Tibial artery (tissue), 4 donors: ENCODE results near the gene CIITA.

Source experiments
- DNase-seq, 2 donors: peaks; one replicate each; pipeline ENCODE4 v3.0.0-alpha.2; 2019
- H3K27ac ChIP-seq, 2 donors: fragments of 200-600 bp; sonication (generic) in 1 of 2; 1 replicate in 1 of 2; 2 replicates in 1 of 2; pipeline ENCODE4 v1.5.1; 2018 to 2019; ENCODE audit warnings: mild to moderate bottlenecking in 1 of 2
- H3K27me3 ChIP-seq, 2 donors: fragments of 200-600 bp; sonication (generic) in 1 of 2; one replicate each; pipeline versions ENCODE4 v1.5.1 to v1.6.0; 2016 to 2019
- H3K36me3 ChIP-seq, 3 donors: fragments of 200-600 bp; sonication (generic) in 2 of 3; one replicate each; pipeline ENCODE4 v1.5.1; 2016 to 2019; ENCODE audit warnings: mild to moderate bottlenecking in 2 of 3
- H3K4me1 ChIP-seq, 4 donors: fragments of 200-600 bp; sonication (generic) in 2 of 4; 1 replicate in 3 of 4; 2 replicates in 1 of 4; pipeline ENCODE4 v1.5.1; 2016 to 2019
- H3K4me3 ChIP-seq, 2 donors: fragments of 200-600 bp; sonication (generic) in 1 of 2; 1 replicate in 1 of 2; 2 replicates in 1 of 2; pipeline ENCODE4 v1.5.1; 2018 to 2019; ENCODE audit warnings: mild to moderate bottlenecking in 2 of 2
- H3K9me3 ChIP-seq, 3 donors: fragments of 200-600 bp; sonication (generic) in 1 of 3; one replicate each; pipeline ENCODE4 v1.5.1; 2016 to 2019
- intact Hi-C: fragments of 100-400 bp; cut with DNase I; formaldehyde crosslinking; loops from one replicate; pipeline ENCODE4 v1.15.0; 2023; ENCODE audit warnings: low total_unique reads
- TF ChIP-seq, protein P1 (sequence below), 2 experiments: fragments of 200-600 bp in 1 of 2; fragments of 450-650 bp in 1 of 2; IDR thresholded peaks; one replicate each; pipeline ENCODE4 v1.5.1; 2017 to 2019; ENCODE audit warnings: antibody characterized with exemption in 2 of 2, mild to moderate bottlenecking in 1 of 2, moderate library complexity in 1 of 2

CIITA gene

DNA sequence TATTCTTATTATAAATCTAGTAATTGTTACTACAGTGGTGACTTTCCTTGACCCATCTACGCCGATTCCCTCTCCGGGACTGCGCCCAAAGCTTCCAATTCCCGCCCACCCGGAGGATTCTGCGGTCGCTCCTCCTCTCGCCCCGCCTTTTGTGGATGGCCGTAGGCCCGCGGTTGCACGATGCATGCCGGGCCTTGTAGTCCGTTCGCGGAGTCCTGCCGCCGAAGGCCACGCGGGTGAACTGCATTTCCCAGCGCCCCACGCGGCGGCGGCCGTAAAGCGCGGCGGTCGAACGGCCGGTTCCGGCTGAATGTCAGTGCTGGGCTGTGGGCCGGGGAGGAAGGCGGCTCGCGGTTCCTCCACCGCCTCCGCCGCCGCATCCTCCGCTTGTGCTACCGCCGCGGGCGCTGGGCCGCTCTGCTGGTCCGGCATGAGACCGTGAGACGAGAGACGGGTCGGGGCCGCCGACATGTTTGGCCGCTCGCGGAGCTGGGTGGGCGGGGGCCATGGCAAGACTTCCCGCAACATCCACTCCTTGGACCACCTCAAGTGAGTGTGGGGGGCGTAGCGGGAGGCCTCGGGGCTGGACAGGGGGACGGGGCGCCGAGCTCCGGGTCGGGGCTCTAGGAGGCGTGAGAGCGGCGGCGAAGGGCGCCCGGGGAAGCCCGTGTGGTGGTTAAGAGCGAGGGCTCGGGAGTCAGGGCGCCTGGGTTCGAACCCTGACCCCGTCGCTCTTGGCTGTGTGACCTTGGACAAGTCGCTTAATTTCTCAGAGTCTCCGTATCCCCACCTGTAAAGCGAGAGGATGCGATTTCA, 67.5 kb downstream of the CIITA start, which contains the start of gene CLEC16A:
Gene CLEC16A, plus strand, starts transcription at position 316 of the 816 bp plus-strand sequence. Its CDS starts 154 bp downstream, at position 470.
- Histone ChIP-seq H3K27ac (peak within 1 kb of the TSS; percentile 87 to 90), H3K36me3 (no peaks in the 10 kb centered on the region), H3K27me3 (no peaks in the 10 kb centered on the region), H3K4me3 (peak within 1 kb of the TSS; percentile 92 to 99), H3K4me1 (peaks cover 0 to 76% (median 61%) of the 10 kb centered on the region in 4 donors), H3K9me3 (no peaks in the 10 kb centered on the region)
- DNase-seq: peak; percentile 97 to 99
- TF ChIP-seq, protein P1, sequence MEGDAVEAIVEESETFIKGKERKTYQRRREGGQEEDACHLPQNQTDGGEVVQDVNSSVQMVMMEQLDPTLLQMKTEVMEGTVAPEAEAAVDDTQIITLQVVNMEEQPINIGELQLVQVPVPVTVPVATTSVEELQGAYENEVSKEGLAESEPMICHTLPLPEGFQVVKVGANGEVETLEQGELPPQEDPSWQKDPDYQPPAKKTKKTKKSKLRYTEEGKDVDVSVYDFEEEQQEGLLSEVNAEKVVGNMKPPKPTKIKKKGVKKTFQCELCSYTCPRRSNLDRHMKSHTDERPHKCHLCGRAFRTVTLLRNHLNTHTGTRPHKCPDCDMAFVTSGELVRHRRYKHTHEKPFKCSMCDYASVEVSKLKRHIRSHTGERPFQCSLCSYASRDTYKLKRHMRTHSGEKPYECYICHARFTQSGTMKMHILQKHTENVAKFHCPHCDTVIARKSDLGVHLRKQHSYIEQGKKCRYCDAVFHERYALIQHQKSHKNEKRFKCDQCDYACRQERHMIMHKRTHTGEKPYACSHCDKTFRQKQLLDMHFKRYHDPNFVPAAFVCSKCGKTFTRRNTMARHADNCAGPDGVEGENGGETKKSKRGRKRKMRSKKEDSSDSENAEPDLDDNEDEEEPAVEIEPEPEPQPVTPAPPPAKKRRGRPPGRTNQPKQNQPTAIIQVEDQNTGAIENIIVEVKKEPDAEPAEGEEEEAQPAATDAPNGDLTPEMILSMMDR (IDR thresholded peaks at IDR 0.05): peak in 1 of 2 experiments; percentile 37
- intact Hi-C loops: no loop called here

DNA sequence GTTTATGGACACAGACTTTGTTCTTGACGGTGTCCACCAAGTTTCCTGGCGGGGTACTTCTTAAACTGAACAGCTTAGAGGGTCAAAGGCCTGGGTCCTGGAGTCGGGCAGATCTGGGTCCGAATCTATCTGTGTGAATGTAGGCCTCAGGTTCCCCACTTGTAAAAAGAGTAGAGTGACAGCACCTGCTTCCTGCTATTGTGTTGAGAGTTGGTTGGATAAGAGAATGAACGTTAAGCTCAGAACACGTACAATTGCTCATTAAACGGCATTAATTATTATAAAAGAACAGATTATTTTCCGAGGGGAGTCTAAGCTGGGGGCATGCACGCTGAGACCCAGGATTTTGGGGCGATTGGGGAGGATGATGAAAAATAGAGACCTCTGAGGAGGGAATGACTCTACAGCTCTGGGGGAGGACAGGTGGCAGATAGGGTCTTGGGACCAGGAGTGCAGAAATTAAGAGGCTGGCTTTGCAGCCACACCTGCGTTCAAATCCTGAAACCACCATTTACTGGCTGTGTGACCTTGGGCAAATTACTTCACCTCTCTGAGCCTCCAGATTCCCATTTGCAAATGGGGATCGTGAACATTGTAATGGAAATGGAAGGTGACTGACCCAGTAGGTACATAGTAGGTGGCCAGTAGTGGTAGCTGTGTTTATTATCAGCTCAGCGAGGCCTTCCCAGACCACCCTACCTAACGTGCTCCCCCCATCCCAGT, 68.2 kb downstream of the CIITA start:
- H3K27me3 ChIP-seq: no peaks in the 10 kb centered on the region
- intact Hi-C loops: no loop called here

DNA sequence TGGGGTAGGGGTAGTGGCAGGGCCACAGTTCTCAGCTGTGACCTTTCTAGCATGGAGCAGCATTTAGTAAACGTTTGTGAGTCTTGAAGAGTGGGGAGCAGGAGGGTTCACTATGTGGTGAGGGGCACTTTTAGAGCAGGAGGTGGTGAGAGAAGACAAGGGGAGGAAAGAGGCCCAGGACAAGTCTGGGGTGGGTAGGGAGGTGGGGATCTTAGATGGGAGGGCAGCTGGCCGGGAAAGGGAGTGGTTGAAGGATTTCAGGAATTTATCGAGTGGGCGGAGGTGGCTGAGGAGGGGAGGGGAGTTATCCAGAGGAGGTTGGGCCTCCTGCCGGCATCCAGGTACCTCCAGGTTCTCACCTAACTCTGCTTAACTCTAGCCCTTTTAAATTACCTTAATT, 69.3 kb downstream of the CIITA start:
- no peak overlapping the region for H3K4me3 ChIP-seq

More for the DNA sequence above, 68.2 kb downstream of the CIITA start:
- Histone ChIP-seq H3K36me3 (no peaks in the 10 kb centered on the region), H3K4me3 (peak overlapping the region; percentile 92 to 99), H3K9me3 (no peaks in the 10 kb centered on the region), H3K27ac (peak overlapping the region; percentile 87 to 90), H3K4me1 (peaks cover 0 to 76% (median 61%) of the 10 kb centered on the region in 4 donors)
- no peak for DNase-seq
- TF ChIP-seq, protein P1 (IDR thresholded peaks at IDR 0.05): no peak

DNA sequence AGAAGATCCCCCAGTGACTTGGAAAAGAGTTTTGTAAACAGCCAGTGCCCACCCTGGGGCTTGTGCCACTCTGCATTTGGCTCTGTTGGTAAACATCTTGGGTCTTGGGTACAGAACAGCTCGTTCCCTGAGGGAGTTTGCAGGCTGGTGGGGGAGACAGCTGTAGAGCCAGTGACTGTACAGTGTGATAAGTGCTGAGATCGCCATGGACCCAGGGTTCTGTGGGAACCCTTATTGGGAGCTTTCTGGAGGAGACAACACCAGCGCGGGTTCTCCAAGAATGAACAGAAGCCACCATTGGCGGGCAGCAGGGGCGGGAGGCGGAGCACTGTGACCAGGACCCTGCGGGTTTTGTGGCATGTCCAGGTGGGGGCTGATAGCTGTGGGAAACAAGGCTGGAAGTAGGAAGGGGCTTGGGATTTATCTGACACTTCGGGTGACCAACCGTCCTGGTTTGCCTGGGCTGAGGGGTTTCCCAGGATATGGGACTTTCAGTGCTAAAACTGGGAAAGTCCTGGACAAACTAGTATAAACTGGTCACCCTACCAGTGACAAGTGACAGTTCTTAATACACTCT, 70.3 kb downstream of the CIITA start:
- intact Hi-C loops: no loop called here
- H3K4me1 ChIP-seq: peaks cover 0 to 75% (median 53%) of the 10 kb centered on the region in 4 donors

More for the DNA sequence above, 69.3 kb downstream of the CIITA start:
- TF ChIP-seq, protein P1 (IDR thresholded peaks at IDR 0.05): no peak
- Histone ChIP-seq H3K9me3 (no peaks in the 10 kb centered on the region), H3K4me1 (peaks cover 0 to 76% (median 54%) of the 10 kb centered on the region in 4 donors), H3K36me3 (no peaks in the 10 kb centered on the region), H3K27me3 (no peaks in the 10 kb centered on the region), H3K27ac (no peak overlapping the region)
- no peak for DNase-seq
- intact Hi-C loops: no loop called here

DNA sequence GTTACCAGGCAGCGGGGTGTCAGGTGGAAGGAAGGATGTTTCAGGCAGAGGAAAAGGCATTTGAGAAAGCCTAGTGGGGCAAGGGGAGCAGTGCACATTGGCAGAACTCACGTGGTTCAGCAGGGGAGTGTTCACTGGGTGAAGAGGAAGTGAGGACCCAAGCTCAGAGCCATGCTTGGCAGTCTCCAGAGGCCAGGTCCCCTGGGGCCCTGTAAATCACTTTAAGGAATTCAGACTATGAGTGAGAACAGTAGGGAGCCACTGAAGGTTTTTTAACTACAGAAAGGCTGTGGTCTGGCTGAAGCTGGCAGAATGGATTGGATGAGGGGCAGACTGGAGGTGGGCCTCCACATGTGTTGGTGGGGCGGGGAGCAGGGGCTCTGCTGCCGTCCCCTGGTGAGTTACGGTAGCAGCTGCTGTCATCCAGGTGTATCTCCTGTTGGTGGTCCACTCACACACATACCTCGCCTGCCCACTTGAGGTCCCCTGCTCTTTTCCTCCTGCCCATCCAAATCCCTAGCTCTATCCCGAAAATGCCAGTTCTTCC, 72.5 kb downstream of the CIITA start:
- TF ChIP-seq, protein P1 (IDR thresholded peaks at IDR 0.05): no peak
- intact Hi-C loops: no loop called here
- Histone ChIP-seq H3K4me3 (no peak overlapping the region), H3K27me3 (no peaks in the 10 kb centered on the region), H3K27ac (peak overlapping the region in 1 of 2 donors; percentile 2), H3K4me1 (peaks cover 0 to 56% (median 42%) of the 10 kb centered on the region in 4 donors), H3K36me3 (no peaks in the 10 kb centered on the region), H3K9me3 (no peaks in the 10 kb centered on the region)
- no peak for DNase-seq

More for the DNA sequence above, 70.3 kb downstream of the CIITA start:
- no peak overlapping the region for H3K4me3 ChIP-seq
- H3K36me3 ChIP-seq: no peaks in the 10 kb centered on the region
- TF ChIP-seq, protein P1 (IDR thresholded peaks at IDR 0.05): no peak
- H3K27me3 ChIP-seq: no peaks in the 10 kb centered on the region
- no peaks in the 10 kb centered on the region for H3K9me3 ChIP-seq
- H3K27ac ChIP-seq: no peak overlapping the region
- no peak for DNase-seq
